OCI-LY7 (cell line): ENCODE measurements around the gene SRRM4. TPM values are rescaled to one million over a fixed set of nuclear protein-coding genes. Genes with fewer than 3 reads are reported as not detected.

Experiments used
- BruUV-seq: library from RNA; stranded (reverse); fragments of 400-500 nt; replicated peaks from 2 replicates; lab custom pipeline; 2021; lab: Mats Ljungman, UMichigan
- CTCF ChIA-PET: fragments of 300-600 bp; sonication (Branson Sonifier 250); formaldehyde crosslinking; loops from one replicate; lab custom pipeline; 2022; ENCODE audit warnings: antibody characterized with exemption; ENCODE audit not compliant: unreplicated experiment; lab: Charles Lee
- POLR2A ChIA-PET: fragments of 300-600 bp; sonication (Branson Sonifier 250); formaldehyde crosslinking; loops from one replicate; lab custom pipeline; 2022; ENCODE audit warnings: antibody characterized with exemption; lab: Charles Lee
- DNase-seq: peaks from one replicate; pipeline ENCODE4 v3.0.0-alpha.2; 2015; ENCODE audit warnings: low spot score
- H2AFZ ChIP-seq: fragments of 200-600 bp; sonication (generic), shearing (Covaris generic); 2 replicates; pipeline ENCODE4 v1.6.1; 2014; ENCODE audit warnings: mild to moderate bottlenecking, antibody characterized with exemption, low read length, moderate library complexity
- H3K27ac ChIP-seq: fragments of 200-600 bp; sonication (generic); 2 replicates; pipeline ENCODE4 v1.5.1; 2014; ENCODE audit warnings: mixed run types, low read depth, mild to moderate bottlenecking, moderate library complexity, low read length, inconsistent platforms; ENCODE audit not compliant: poor library complexity, severe bottlenecking
- H3K36me3 ChIP-seq: fragments of 200-600 bp; sonication (generic); 2 replicates; pipeline ENCODE4 v1.6.1; 2014; ENCODE audit warnings: mild to moderate bottlenecking, antibody characterized with exemption, low read length, moderate library complexity, mixed read lengths; ENCODE audit not compliant: insufficient read depth
- H3K4me1 ChIP-seq: fragments of 200-600 bp; sonication (generic); 2 replicates; pipeline ENCODE4 v1.5.1; 2014; ENCODE audit warnings: mild to moderate bottlenecking, low read length; ENCODE audit not compliant: insufficient read depth, poor library complexity, severe bottlenecking
- H3K4me2 ChIP-seq: fragments of 200-600 bp; sonication (generic); 2 replicates; pipeline ENCODE4 v1.6.1; 2014; ENCODE audit warnings: mild to moderate bottlenecking, low read length
- H3K4me3 ChIP-seq: fragments of 200-600 bp; sonication (generic); 2 replicates; pipeline ENCODE4 v1.5.1; 2014; ENCODE audit warnings: mild to moderate bottlenecking, low read depth, low read length; ENCODE audit not compliant: poor library complexity, severe bottlenecking
- H3K79me2 ChIP-seq: fragments of 200-600 bp; sonication (generic); 2 replicates; pipeline ENCODE4 v1.6.1; 2016; ENCODE audit warnings: low read depth, mild to moderate bottlenecking, low read length, moderate library complexity, mixed read lengths; ENCODE audit not compliant: insufficient read depth
- H3K9me2 ChIP-seq: fragments of 200-600 bp; sonication (generic); 2 replicates; pipeline ENCODE4 v1.6.1; 2016; ENCODE audit warnings: mild to moderate bottlenecking, low read length, mixed read lengths; ENCODE audit not compliant: insufficient read depth
- H3K9me3 ChIP-seq: fragments of 200-600 bp; sonication (generic); 2 replicates; pipeline ENCODE4 v1.6.1; 2014; ENCODE audit warnings: mild to moderate bottlenecking, mixed run types, low read length, mixed read lengths
- H4K20me1 ChIP-seq: fragments of 200-600 bp; sonication (generic); 2 replicates; pipeline ENCODE4 v1.6.1; 2014; ENCODE audit warnings: mild to moderate bottlenecking, antibody characterized with exemption, low read length, moderate library complexity, mixed read lengths; ENCODE audit not compliant: insufficient read depth
- EZH2phosphoT487 ChIP-seq: fragments of 200-600 bp; sonication (generic); IDR thresholded peaks from 2 replicates; pipeline ENCODE4 v1.6.1; 2018; ENCODE audit warnings: low read depth, borderline replicate concordance, mild to moderate bottlenecking, mixed run types, antibody characterized with exemption, low read length, moderate library complexity, mixed read lengths
- intact Hi-C: fragments of 100-400 bp; cut with micrococcal nuclease; formaldehyde crosslinking; loops from one replicate; pipeline ENCODE4 v1.10.0; 2022; ENCODE audit not compliant: unreplicated experiment
- total RNA-seq, 2 experiments: library from RNA; depleted of rRNA in 1 of 2; stranded (reverse); fragments of >200 nt in 1 of 2; shearing (Covaris generic) in 1 of 2; gene quantifications; 2 replicates each; pipeline ENCODE4 v1.2.3, GENCODE V29; 2014 to 2022
- TF ChIP-seq, protein P1 (sequence below): fragments of 200-600 bp; sonication (generic); conservative IDR thresholded peaks from 2 replicates; pipeline ENCODE4 v1.5.1; 2014; ENCODE audit warnings: mild to moderate bottlenecking, antibody characterized with exemption, low read length, moderate library complexity, mixed read lengths

SRRM4 gene
- total RNA-seq, 2 experiments from 2014 or later, result not detected

DNA sequence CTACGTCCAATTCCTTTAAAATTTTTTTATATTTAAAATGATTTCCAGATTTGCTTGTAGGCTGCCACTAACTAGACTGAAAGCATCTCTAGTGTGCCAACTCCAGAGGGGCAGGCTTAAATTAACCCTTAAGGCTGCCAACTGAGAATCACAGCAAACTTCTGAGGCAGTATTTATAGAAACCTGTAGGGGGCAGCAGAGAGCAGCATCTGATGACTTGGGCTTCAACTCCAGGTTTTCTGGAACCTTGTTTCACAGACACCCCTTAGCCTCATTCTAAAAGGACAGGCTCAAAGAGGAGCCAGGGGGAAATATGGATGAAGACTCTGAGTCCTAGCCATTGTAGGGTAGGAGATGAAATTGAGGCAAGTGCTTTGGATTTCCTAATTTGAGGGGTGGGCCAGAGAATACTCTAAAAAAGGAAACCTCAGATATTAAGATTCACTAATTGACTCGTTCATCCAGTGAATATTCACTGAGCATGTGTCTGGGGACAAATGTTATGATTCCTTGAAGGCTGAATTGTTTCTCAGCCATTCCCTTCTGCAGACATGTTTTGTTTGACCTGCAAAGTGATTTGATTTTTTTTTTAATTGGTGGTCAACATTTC, 134.1 kb downstream of the SRRM4 start:
- H3K4me2 ChIP-seq, result no peak overlapping the region
- intact Hi-C loops, result loop anchor here (2.0 kb wide), 1 partner anchor 297 kb away; no protein-coding TSS in a partner anchor
- POLR2A ChIA-PET, result interaction anchor here (0.6 kb wide), 1 partner anchor 20 kb away, joined by 4 read pairs; no protein-coding TSS in a partner anchor
- H3K4me3 ChIP-seq, result no peak overlapping the region
- H3K36me3 ChIP-seq, result no peaks in the 10 kb centered on the region
- no peaks in the 10 kb centered on the region for H3K9me3 ChIP-seq
- no peak overlapping the region for H3K27ac ChIP-seq
- peak; percentile 37 for DNase-seq
- no peak overlapping the region for H2AFZ ChIP-seq
- no TSS peak for BruUV-seq
- no peaks in the 10 kb centered on the region for H3K79me2 ChIP-seq
- no peaks in the 10 kb centered on the region for H4K20me1 ChIP-seq
- H3K9me2 ChIP-seq, result no peaks in the 10 kb centered on the region
- CTCF ChIA-PET, result no interaction called here
- no peak for TF ChIP-seq EZH2phosphoT487
- TF ChIP-seq, protein P1, sequence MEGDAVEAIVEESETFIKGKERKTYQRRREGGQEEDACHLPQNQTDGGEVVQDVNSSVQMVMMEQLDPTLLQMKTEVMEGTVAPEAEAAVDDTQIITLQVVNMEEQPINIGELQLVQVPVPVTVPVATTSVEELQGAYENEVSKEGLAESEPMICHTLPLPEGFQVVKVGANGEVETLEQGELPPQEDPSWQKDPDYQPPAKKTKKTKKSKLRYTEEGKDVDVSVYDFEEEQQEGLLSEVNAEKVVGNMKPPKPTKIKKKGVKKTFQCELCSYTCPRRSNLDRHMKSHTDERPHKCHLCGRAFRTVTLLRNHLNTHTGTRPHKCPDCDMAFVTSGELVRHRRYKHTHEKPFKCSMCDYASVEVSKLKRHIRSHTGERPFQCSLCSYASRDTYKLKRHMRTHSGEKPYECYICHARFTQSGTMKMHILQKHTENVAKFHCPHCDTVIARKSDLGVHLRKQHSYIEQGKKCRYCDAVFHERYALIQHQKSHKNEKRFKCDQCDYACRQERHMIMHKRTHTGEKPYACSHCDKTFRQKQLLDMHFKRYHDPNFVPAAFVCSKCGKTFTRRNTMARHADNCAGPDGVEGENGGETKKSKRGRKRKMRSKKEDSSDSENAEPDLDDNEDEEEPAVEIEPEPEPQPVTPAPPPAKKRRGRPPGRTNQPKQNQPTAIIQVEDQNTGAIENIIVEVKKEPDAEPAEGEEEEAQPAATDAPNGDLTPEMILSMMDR, result peak; percentile 95
- no peaks in the 10 kb centered on the region for H3K4me1 ChIP-seq

- Histone ChIP-seq H3K36me3 (no peaks in the 10 kb centered on the region), H2AFZ (no peak overlapping the region), H3K4me1 (no peaks in the 10 kb centered on the region), H3K4me2 (no peak overlapping the region), H4K20me1 (no peaks in the 10 kb centered on the region), H3K9me3 (no peaks in the 10 kb centered on the region), H3K4me3 (no peak overlapping the region), H3K27ac (no peak overlapping the region), H3K9me2 (no peaks in the 10 kb centered on the region), H3K79me2 (no peaks in the 10 kb centered on the region)
- TF ChIP-seq, protein P1, result no peak
- no peak for TF ChIP-seq EZH2phosphoT487
- BruUV-seq, result no TSS peak
- intact Hi-C loops, result no loop called here
- no peak for DNase-seq
- ChIA-PET POLR2A (no interaction called here), CTCF (no interaction called here)
These were observed 136.6 kb downstream of the SRRM4 start for GRCh38 chr12:119117936-119118335.

- H3K4me2 ChIP-seq, result no peak overlapping the region
- no peak for DNase-seq
- no TSS peak for BruUV-seq
- CTCF ChIA-PET, result no interaction called here
- H3K4me3 ChIP-seq, result no peak overlapping the region
- no peak overlapping the region for H3K27ac ChIP-seq
- no peaks in the 10 kb centered on the region for H3K9me3 ChIP-seq
- H3K9me2 ChIP-seq, result no peaks in the 10 kb centered on the region
- H3K79me2 ChIP-seq, result no peaks in the 10 kb centered on the region
- H3K4me1 ChIP-seq, result no peaks in the 10 kb centered on the region
- H3K36me3 ChIP-seq, result no peaks in the 10 kb centered on the region
- no peaks in the 10 kb centered on the region for H4K20me1 ChIP-seq
- intact Hi-C loops, result no loop called here
- TF ChIP-seq, protein P1, result no peak
- TF ChIP-seq EZH2phosphoT487, result no peak
- POLR2A ChIA-PET, result interaction anchor here (0.7 kb wide), 1 partner anchor 134 kb away, joined by 4 read pairs; no protein-coding TSS in a partner anchor
- H2AFZ ChIP-seq, result no peak overlapping the region
These were observed 137.3 kb downstream of the SRRM4 start for GRCh38 chr12:119118625-119119024.
